Measurements from ENCODE around the gene GPR135.

Gene GPR135

GRCh38 chr14:59422069-59422881 lies 42.9 kb downstream of the GPR135 start:
- FAIRE-seq = no peak

GRCh38 chr14:59419303-59419702 lies 45.9 kb downstream of the GPR135 start:
- no peak for FAIRE-seq

DNA sequence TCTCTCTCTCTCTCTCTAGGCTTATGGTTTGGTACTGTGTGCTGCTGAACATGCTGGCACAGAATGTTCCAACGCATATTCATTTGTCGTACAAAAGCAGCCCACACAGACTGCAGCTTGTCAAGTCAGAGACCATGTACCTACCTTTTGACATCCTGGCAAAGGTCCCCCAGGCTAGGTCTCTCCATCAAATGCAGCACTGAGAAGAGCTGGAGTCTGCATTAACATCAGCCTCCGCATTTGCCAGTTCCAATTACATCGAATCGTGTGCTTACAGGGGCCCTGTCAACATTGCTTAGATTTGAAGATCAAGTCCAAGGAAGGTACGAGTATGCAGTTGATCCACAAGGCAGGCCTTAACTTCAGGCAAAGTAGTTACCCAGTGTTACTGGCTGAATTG lies 47.9 kb downstream of the GPR135 start:
- FAIRE-seq = no peak

DNA sequence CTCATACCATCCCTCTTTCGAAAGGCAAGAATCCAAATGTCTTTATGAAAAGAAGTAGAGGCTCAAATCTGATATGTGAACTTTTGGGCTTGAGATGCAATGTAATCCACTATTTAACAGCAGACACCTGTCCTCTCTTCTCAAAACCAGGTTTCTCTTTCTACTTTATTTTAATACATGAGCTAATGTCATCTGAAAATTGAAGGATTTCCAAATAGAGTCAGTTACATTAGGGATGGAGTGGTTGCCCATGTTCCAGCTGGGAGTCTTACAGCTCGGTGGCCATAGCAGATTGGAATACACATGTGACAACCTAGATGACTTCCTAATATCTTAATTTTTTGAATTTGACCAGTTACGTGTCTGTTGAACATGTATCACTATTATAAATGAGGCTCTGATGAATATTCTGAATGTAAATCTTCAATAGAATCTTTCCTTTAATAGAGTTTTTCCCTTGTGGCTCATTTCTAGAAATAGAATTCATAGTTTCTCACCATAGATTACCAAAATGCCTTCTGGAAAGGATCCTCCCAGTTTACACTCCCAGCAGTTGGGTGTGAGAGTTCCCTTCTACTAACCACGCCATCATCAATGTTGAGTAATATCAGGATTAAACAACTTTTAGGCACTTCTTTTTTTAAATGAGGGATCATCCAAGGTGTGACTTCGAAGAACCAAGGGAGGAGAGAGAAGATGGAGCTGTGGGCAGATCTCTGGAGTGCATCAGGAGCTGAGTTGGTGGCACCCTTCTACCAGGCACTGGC lies 49.2 kb downstream of the GPR135 start:
- FAIRE-seq = no peak

Data from endometrium (tissue), 2 donors.